Liver (tissue), 3 donors: ENCODE results near the gene RNFT2.

Experiments
- RAD21 ChIP-seq, 2 donors: IDR thresholded peaks; 2 replicates each; pipeline ENCODE4 v1.6.1; 2016; ENCODE audit warnings: antibody characterized with exemption in 2 of 2, mild to moderate bottlenecking in 2 of 2
- TF ChIP-seq, protein P1 (sequence below): fragments of 150-350 bp; IDR thresholded peaks from 2 replicates; pipeline ENCODE4 v1.5.1; 2017; ENCODE audit warnings: improper control_type of control experiment, low read depth, low read length; ENCODE audit not compliant: missing input control
- TF ChIP-seq, protein P2 (sequence below): IDR thresholded peaks from 2 replicates; pipeline ENCODE4 v1.6.1; 2016; ENCODE audit warnings: antibody characterized with exemption
- TF ChIP-seq, protein P3 (sequence below): IDR thresholded peaks from 2 replicates; pipeline ENCODE4 v1.6.1; 2016; ENCODE audit warnings: antibody characterized with exemption, mild to moderate bottlenecking
- donor health status: healthy.
- donor health status: healthy.

GRCh38 chr12:116718655-116719454 is 19.3 kb upstream of the RNFT2 start:
- no peak for TF ChIP-seq RAD21 (IDR thresholded peaks at IDR 0.05)
- TF ChIP-seq, protein P1, sequence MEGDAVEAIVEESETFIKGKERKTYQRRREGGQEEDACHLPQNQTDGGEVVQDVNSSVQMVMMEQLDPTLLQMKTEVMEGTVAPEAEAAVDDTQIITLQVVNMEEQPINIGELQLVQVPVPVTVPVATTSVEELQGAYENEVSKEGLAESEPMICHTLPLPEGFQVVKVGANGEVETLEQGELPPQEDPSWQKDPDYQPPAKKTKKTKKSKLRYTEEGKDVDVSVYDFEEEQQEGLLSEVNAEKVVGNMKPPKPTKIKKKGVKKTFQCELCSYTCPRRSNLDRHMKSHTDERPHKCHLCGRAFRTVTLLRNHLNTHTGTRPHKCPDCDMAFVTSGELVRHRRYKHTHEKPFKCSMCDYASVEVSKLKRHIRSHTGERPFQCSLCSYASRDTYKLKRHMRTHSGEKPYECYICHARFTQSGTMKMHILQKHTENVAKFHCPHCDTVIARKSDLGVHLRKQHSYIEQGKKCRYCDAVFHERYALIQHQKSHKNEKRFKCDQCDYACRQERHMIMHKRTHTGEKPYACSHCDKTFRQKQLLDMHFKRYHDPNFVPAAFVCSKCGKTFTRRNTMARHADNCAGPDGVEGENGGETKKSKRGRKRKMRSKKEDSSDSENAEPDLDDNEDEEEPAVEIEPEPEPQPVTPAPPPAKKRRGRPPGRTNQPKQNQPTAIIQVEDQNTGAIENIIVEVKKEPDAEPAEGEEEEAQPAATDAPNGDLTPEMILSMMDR = no peak
- TF ChIP-seq, protein P2, sequence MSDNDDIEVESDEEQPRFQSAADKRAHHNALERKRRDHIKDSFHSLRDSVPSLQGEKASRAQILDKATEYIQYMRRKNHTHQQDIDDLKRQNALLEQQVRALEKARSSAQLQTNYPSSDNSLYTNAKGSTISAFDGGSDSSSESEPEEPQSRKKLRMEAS = no peak
- TF ChIP-seq, protein P3, sequence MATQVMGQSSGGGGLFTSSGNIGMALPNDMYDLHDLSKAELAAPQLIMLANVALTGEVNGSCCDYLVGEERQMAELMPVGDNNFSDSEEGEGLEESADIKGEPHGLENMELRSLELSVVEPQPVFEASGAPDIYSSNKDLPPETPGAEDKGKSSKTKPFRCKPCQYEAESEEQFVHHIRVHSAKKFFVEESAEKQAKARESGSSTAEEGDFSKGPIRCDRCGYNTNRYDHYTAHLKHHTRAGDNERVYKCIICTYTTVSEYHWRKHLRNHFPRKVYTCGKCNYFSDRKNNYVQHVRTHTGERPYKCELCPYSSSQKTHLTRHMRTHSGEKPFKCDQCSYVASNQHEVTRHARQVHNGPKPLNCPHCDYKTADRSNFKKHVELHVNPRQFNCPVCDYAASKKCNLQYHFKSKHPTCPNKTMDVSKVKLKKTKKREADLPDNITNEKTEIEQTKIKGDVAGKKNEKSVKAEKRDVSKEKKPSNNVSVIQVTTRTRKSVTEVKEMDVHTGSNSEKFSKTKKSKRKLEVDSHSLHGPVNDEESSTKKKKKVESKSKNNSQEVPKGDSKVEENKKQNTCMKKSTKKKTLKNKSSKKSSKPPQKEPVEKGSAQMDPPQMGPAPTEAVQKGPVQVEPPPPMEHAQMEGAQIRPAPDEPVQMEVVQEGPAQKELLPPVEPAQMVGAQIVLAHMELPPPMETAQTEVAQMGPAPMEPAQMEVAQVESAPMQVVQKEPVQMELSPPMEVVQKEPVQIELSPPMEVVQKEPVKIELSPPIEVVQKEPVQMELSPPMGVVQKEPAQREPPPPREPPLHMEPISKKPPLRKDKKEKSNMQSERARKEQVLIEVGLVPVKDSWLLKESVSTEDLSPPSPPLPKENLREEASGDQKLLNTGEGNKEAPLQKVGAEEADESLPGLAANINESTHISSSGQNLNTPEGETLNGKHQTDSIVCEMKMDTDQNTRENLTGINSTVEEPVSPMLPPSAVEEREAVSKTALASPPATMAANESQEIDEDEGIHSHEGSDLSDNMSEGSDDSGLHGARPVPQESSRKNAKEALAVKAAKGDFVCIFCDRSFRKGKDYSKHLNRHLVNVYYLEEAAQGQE = no peak
